Subcutaneous abdominal adipose tissue (tissue), 5 donors: ENCODE data around the gene RAP1GDS1.

Experiments used
- H3K27ac ChIP-seq: one replicate; pipeline ENCODE4 v1.7.0; 2013; ENCODE audit warnings: low read depth, mild to moderate bottlenecking, inconsistent platforms, low read length, moderate library complexity
- H3K27me3 ChIP-seq, 5 donors: one replicate each; pipeline ENCODE4 v1.7.0; 2013; ENCODE audit warnings: low read length in 5 of 5, inconsistent platforms in 1 of 5; ENCODE audit not compliant: control insufficient read depth in 5 of 5, insufficient read depth in 4 of 5
- H3K36me3 ChIP-seq, 5 donors: one replicate each; pipeline ENCODE4 v1.7.0; 2013; ENCODE audit warnings: low read length in 5 of 5; ENCODE audit not compliant: control insufficient read depth in 5 of 5, insufficient read depth in 5 of 5
- H3K4me1 ChIP-seq, 5 donors: one replicate each; pipeline ENCODE4 v1.7.0; 2013; ENCODE audit warnings: low read length in 5 of 5, mild to moderate bottlenecking in 3 of 5, moderate library complexity in 1 of 5; ENCODE audit not compliant: control insufficient read depth in 5 of 5, insufficient read depth in 5 of 5
- H3K4me3 ChIP-seq, 5 donors: one replicate each; pipeline ENCODE4 v1.7.0; 2013; ENCODE audit warnings: low read length in 5 of 5, low read depth in 1 of 5
- H3K9ac ChIP-seq, 5 donors: one replicate each; pipeline ENCODE4 v1.7.0; 2013; ENCODE audit warnings: low read length in 5 of 5, mild to moderate bottlenecking in 4 of 5, moderate library complexity in 3 of 5
- H3K9me3 ChIP-seq, 5 donors: one replicate each; pipeline ENCODE4 v1.7.0; 2013; ENCODE audit warnings: low read length in 5 of 5; ENCODE audit not compliant: control insufficient read depth in 5 of 5
- donor health status: healthy.
- donor health status: healthy.
- donor health status: healthy.
- donor health status: healthy.
- donor health status: healthy.

The RAP1GDS1 gene

GRCh38 chr4:98260579-98261404 lies at the start of gene RAP1GDS1:
Gene RAP1GDS1 (plus strand): TSS chr4:98261384. CDS start chr4:98261566, 182 bp downstream.
- Histone ChIP-seq H3K27me3 (no peaks in the 10 kb centered on the region), H3K9ac (peak within 1 kb of the TSS; percentile 90 to 95 (median 91)), H3K4me3 (peak within 1 kb of the TSS; percentile 88 to 97 (median 92)), H3K9me3 (no peaks in the 10 kb centered on the region), H3K4me1 (peaks cover 0 to 30% (median 25%) of the 10 kb centered on the region in 5 donors), H3K27ac (peak within 1 kb of the TSS; percentile 95), H3K36me3 (no peaks in the 10 kb centered on the region)

- no peaks in the 10 kb centered on the region for H3K27me3 ChIP-seq
Observed at GRCh38 chr4:98222306-98222705, 38.9 kb upstream of the RAP1GDS1 start.

DNA sequence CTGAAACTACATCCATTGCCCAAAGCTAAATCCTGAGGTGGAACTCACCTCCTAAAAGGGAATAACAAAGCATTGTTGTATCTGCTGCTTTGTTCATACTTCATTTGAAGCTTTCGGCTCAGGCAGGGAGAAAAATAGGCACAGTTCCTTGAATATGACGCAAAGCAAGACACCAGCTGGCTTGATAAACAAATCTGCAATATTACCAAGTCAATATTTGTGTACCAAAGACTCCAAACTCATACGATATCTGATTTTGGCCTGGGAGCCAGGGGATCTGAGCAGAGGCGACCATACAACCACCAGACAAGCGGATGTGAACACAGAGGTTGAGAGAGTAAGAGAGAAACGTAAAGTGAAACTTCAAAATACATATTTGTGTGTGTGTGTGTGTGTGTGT lies 34.8 kb upstream of the RAP1GDS1 start:
- Histone ChIP-seq H3K9me3 (no peaks in the 10 kb centered on the region), H3K27ac (no peak overlapping the region), H3K4me3 (no peak overlapping the region), H3K27me3 (no peaks in the 10 kb centered on the region), H3K36me3 (no peaks in the 10 kb centered on the region), H3K4me1 (no peaks in the 10 kb centered on the region), H3K9ac (no peak overlapping the region)

More at GRCh38 chr4:98222306-98222705, 38.9 kb upstream of the RAP1GDS1 start:
- Histone ChIP-seq H3K4me1 (no peaks in the 10 kb centered on the region), H3K9me3 (no peaks in the 10 kb centered on the region), H3K36me3 (no peaks in the 10 kb centered on the region), H3K9ac (no peak overlapping the region), H3K27ac (no peak overlapping the region), H3K4me3 (no peak overlapping the region)

DNA sequence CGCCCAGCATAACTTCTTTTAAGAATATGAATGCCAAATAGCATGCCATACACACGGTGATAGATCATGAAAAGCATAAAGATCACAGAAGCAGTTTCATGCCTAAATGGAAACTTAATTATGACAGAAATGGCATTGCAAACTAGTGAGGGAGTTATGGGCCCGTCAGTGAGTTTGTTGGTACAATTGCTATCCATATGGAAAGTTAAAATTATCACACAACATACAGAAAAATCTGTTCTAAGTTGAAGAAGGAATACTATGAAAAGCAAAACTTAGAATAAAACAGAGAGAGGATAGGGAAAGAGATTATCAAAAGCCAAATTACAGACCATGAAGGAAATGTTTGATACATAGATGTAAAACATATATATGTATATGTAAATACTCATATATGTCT lies 30.2 kb upstream of the RAP1GDS1 start:
- no peak overlapping the region for H3K4me3 ChIP-seq
- H3K9me3 ChIP-seq: no peaks in the 10 kb centered on the region
- no peak overlapping the region for H3K27ac ChIP-seq
- no peaks in the 10 kb centered on the region for H3K4me1 ChIP-seq
- H3K36me3 ChIP-seq: no peaks in the 10 kb centered on the region
- H3K9ac ChIP-seq: no peak overlapping the region
- no peaks in the 10 kb centered on the region for H3K27me3 ChIP-seq

- Histone ChIP-seq H3K27ac (no peak overlapping the region), H3K4me1 (no peaks in the 10 kb centered on the region), H3K9me3 (no peaks in the 10 kb centered on the region), H3K9ac (no peak overlapping the region), H3K36me3 (no peaks in the 10 kb centered on the region), H3K4me3 (no peak overlapping the region), H3K27me3 (no peaks in the 10 kb centered on the region)
Observed at GRCh38 chr4:98232202-98232601, 29.0 kb upstream of the RAP1GDS1 start.

- Histone ChIP-seq H3K27me3 (no peaks in the 10 kb centered on the region), H3K9me3 (no peaks in the 10 kb centered on the region), H3K36me3 (no peaks in the 10 kb centered on the region), H3K9ac (no peak overlapping the region), H3K4me3 (no peak overlapping the region), H3K27ac (no peak overlapping the region), H3K4me1 (no peaks in the 10 kb centered on the region)
Observed at GRCh38 chr4:98237204-98237603, 24.0 kb upstream of the RAP1GDS1 start.

- H3K36me3 ChIP-seq: no peaks in the 10 kb centered on the region
- H3K27me3 ChIP-seq: no peaks in the 10 kb centered on the region
- no peak overlapping the region for H3K9ac ChIP-seq
- no peak overlapping the region for H3K27ac ChIP-seq
- H3K4me3 ChIP-seq: no peak overlapping the region
- no peaks in the 10 kb centered on the region for H3K4me1 ChIP-seq
- no peaks in the 10 kb centered on the region for H3K9me3 ChIP-seq
Observed at GRCh38 chr4:98242063-98242462, 19.1 kb upstream of the RAP1GDS1 start.

DNA sequence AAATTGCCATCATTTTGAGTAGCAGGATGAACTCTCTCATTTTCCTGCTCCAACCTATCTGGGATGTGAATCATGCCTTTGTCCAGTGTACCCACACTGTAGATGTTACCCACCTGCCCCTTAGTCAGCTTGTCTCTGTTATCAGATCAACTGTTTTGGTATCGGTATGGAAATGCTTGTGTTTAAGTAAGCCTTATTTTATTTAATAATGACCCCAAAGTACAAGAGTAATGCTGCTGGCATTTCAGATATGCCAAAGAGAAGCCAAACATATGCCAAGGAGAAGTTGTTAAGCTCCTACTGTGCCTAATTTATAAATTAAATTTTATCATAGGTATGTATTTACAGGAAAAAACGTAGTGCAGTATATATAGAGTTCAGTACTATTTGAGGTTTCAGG lies 18.6 kb upstream of the RAP1GDS1 start:
- H3K36me3 ChIP-seq: no peaks in the 10 kb centered on the region
- H3K4me3 ChIP-seq: no peak overlapping the region
- H3K4me1 ChIP-seq: no peaks in the 10 kb centered on the region
- H3K27me3 ChIP-seq: no peaks in the 10 kb centered on the region
- H3K9me3 ChIP-seq: no peaks in the 10 kb centered on the region
- H3K27ac ChIP-seq: no peak overlapping the region
- no peak overlapping the region for H3K9ac ChIP-seq

DNA sequence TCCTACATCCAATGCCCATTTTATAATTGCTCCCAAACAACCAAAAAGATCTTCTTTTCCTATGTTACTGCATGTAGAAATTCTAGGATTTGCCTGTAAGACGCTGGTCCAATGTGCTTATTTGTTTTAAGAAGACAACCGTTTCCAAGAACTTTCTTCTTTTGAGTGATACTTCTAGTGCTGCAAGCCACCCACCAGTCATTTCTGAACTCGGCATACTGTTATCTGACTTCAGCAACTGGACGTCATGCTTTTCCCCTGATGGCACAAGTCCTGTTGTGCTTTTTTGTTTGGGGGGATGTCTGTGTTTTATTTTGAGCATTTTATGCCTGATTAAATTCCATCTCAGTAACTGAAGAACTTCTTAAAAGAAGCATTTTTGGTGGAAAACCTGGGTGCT lies 16.0 kb upstream of the RAP1GDS1 start:
- H3K27me3 ChIP-seq: no peaks in the 10 kb centered on the region
- no peaks in the 10 kb centered on the region for H3K4me1 ChIP-seq
- no peaks in the 10 kb centered on the region for H3K9me3 ChIP-seq
- H3K27ac ChIP-seq: no peak overlapping the region
- H3K4me3 ChIP-seq: no peak overlapping the region
- no peaks in the 10 kb centered on the region for H3K36me3 ChIP-seq
- no peak overlapping the region for H3K9ac ChIP-seq

- Histone ChIP-seq H3K27me3 (peaks cover 0 to 4% (median 0%) of the 10 kb centered on the region in 5 donors), H3K36me3 (no peaks in the 10 kb centered on the region), H3K4me1 (no peaks in the 10 kb centered on the region), H3K4me3 (no peak overlapping the region), H3K9ac (no peak overlapping the region), H3K9me3 (peaks cover 0 to 4% (median 0%) of the 10 kb centered on the region in 5 donors), H3K27ac (no peak overlapping the region)
Observed at GRCh38 chr4:98248934-98249333, 12.2 kb upstream of the RAP1GDS1 start.
